Endothelial cell of umbilical vein (primary cell): ENCODE results near the gene DZIP3.

Source experiments
- POLR2AphosphoS5 ChIP-seq: IDR thresholded peaks from 2 replicates; pipeline ENCODE4 v1.6.1; 2012; ENCODE audit warnings: low read depth, mild to moderate bottlenecking, control low read depth, low read length, moderate library complexity; ENCODE audit not compliant: insufficient read depth
- TF ChIP-seq, protein P1 (sequence below), 2 donors: IDR thresholded peaks; 1 replicate in 1 of 2; 2 replicates in 1 of 2; pipeline ENCODE4 v1.5.1; 2011; ENCODE audit warnings: low read length in 2 of 2, mild to moderate bottlenecking in 2 of 2, moderate library complexity in 2 of 2, control low read depth in 1 of 2, inconsistent platforms in 1 of 2, low read depth in 1 of 2; ENCODE audit not compliant: insufficient read depth in 1 of 2; ENCODE audit errors: extremely low read depth in 1 of 2

GRCh38 chr3:108602935-108603294 lies 13.4 kb downstream of the DZIP3 start:
- no peak for TF ChIP-seq POLR2AphosphoS5
- TF ChIP-seq, protein P1, sequence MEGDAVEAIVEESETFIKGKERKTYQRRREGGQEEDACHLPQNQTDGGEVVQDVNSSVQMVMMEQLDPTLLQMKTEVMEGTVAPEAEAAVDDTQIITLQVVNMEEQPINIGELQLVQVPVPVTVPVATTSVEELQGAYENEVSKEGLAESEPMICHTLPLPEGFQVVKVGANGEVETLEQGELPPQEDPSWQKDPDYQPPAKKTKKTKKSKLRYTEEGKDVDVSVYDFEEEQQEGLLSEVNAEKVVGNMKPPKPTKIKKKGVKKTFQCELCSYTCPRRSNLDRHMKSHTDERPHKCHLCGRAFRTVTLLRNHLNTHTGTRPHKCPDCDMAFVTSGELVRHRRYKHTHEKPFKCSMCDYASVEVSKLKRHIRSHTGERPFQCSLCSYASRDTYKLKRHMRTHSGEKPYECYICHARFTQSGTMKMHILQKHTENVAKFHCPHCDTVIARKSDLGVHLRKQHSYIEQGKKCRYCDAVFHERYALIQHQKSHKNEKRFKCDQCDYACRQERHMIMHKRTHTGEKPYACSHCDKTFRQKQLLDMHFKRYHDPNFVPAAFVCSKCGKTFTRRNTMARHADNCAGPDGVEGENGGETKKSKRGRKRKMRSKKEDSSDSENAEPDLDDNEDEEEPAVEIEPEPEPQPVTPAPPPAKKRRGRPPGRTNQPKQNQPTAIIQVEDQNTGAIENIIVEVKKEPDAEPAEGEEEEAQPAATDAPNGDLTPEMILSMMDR (IDR thresholded peaks at IDR 0.05; ENCODE audit: extremely low read depth in 1 of 2, insufficient read depth in 1 of 2, low read depth in 1 of 2, low read length in 2 of 2), result no peak
